Hippocampal formation (tissue), 2 donors: ENCODE data around the gene CYBB.

Source experiments
- DNase-seq, 2 donors: peaks; one replicate each; lab custom pipeline; 2025; lab: John Stamatoyannopoulos, UW

The CYBB gene

GRCh38 chrX:37786624-37787422, 7.0 kb downstream of the CYBB start:
- DNase-seq = no peak

DNA sequence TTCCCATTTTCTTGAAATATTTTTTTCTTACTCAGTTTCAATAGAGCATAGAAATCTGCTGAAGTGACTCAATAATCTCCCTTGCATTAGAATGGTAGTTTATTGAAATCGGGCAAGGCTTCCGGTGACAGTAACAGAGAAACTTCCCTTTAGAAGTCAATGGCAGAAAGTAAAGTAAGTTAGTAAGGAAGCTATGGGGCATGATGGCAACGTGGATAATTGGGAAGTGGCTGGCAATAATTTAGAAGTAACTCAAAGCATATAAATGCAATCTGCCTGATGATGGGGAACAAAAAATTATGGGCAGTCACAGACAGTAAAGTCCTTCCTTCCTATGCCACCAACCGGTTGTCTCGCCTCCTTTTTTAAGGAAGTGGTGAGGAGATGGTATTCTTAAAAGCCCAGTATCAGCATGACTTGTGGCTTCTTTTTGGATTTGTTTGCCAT, 7.6 kb downstream of the CYBB start:
- DNase-seq = no peak

DNA sequence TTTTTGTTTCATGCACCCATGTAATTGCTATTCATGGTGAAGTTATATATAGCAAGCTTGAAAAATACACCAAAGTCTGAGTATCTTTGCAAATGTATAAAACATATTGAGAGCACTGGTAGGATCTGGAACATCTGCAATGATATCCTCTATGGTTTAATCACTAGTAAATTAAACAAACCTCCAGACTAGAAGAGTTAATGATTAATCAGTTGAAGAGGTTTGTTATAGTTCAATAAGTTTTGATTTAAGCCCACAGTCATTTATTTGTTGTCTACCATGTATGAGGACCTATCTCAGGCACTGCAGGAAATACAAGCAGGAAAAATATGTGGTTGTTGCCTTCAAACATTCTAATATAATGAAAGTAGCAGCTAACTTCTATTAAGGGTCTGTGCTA, 16.5 kb downstream of the CYBB start:
- DNase-seq = no peak

- no peak for DNase-seq
Observed at GRCh38 chrX:37796805-37797204, 16.9 kb downstream of the CYBB start.

- no peak for DNase-seq
Observed at GRCh38 chrX:37799936-37800335, 20.1 kb downstream of the CYBB start.

- no peak for DNase-seq
Observed at GRCh38 chrX:37800717-37801116, 20.9 kb downstream of the CYBB start.

GRCh38 chrX:37802028-37802427, 22.2 kb downstream of the CYBB start:
- DNase-seq = no peak

- no peak for DNase-seq
Observed at GRCh38 chrX:37803057-37803456, 23.2 kb downstream of the CYBB start.

DNA sequence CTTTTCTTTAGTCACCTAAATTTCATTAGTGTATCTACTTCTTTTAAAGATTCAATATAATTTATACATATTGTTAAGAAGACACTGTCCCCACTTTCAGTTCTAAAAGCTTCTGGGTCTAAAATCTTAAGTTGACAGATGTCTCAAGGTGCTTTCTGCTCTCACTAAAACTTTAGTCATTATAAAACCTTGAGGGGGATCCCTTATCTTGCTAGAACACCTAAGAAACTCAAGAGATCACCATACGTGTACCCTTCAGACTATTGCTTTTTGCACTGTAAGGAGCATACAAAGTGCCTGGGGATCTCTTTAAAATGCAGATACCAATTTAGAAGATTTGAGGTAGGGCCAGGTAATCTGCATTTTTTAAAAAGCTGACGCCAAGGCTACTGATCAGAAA, 30.1 kb downstream of the CYBB start:
- DNase-seq = no peak

- DNase-seq = no peak
Observed at GRCh38 chrX:37812110-37812509, 32.3 kb downstream of the CYBB start.

- no peak for DNase-seq
Observed at GRCh38 chrX:37813570-37813969, 33.7 kb downstream of the CYBB start.

DNA sequence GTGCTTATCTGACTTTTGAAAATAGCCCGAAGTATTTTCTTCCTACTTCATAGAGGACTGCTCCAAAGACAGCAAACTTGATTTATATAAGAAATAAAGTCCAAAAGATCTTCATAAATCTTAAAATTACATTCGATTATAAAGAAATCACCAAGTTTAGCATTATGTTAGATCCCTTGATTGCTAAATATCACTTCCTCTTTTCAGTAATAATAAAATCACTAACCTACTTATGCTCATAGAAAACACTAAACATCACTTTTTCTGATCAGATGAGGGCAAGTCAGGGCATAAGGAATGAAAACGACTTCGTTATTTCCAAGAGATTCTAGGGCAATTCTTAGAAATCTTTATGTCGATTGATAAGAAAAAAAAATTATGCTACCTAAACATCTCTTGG, 35.5 kb downstream of the CYBB start:
- DNase-seq = no peak

- DNase-seq = no peak
Observed at GRCh38 chrX:37816766-37817165, 36.9 kb downstream of the CYBB start.

DNA sequence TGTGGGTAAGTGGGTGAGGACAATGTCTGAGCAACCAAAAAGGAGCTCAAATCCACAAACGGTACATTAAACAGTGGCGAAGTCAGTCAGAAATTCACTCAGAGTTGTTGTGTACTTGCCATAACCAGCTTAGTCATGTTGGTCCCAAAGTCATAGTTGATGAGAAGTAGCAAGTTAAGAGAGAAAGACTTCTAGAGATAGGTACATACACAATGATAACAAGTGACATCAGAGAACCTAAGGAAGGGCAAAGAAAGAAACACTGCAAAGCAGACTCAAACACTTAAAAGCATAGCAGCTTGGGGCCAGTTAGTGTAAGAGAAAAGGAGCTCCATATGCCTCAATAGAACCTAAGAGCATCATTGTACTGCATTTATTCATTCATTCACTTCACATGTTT, 37.3 kb downstream of the CYBB start:
- no peak for DNase-seq

GRCh38 chrX:37817579-37817978, 37.7 kb downstream of the CYBB start:
- DNase-seq = no peak

DNA sequence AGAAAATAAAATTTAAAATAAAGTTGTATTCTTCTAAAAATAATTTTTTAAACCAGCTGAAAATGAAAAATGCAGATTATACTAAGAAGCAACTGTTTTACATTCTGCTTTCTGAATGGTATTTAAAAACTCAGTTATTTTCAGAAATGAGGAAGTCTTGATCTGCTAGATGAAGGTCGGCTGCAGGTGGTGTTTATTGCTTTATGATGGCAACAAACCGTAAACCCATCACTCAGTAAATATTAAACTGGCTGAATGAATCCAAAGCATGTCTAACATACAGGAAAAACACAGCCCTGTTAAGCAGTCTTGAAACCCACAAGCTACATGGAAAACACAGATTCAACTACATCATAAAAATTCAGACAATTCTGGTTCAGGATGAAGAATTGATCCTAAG, 38.2 kb downstream of the CYBB start:
- DNase-seq = no peak

GRCh38 chrX:37820646-37821045, 40.8 kb downstream of the CYBB start:
- no peak for DNase-seq

DNA sequence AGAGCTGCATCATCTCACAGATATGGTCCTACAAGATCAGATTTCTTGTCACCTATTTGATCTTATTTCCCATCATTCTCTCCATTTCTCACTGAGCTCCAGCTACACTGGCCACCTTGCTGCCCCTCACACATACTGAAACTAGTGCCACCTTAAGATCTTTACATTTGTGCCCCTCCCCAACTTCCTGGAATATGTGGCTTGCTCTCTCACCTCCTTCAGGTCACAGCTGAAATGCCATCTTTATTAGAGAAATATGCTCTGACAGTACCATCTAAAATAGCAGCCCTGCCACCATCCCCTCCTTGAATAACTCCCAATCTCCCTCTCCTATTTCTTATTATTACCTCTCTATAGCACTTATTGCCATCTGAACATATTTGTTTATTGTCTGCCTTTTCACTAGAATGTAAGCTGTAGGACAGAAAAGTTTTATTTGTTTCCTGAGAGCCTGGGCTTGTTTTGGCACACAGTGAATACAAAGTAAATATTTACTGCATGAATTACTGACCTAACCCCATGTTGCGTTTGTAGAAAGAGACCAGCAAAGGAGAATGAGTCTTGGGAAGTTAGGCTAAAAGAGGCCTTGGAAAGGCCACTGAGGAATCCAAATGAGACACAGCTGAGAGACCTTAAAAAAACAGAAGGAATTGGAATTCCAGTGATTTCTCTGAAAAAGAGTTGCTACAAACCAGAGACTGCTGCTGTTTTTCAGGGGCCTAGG, 44.8 kb downstream of the CYBB start:
- DNase-seq = no peak

DNA sequence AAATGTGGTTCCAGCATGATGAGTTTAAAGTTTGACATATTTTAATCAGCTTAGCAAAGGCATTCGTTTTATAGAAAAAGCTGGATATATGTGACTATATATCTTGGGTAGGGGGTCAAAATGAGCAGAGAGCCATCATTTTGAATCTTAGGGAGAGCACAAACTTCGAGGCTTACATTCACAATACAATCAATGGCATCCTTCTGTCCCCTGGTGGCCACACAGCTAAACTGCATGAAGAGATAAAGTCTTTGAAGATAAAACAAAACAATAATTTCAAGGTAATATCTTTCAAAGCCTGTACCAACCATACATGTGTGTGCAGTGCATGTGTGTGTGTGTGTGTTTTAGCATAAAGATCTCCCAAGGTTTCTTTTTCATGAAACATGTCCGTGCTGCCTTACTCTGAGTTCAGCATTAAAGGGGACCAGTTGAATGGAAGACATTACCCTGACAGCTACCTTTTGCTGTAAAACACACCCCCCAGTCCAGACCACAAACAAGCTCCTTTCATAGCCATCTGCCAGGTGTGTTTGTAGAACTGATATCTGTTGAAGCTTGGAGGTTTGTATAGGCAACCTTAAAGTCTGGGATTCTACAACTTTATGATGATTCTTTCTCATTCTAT, 45.5 kb downstream of the CYBB start:
- peak in 1 of 2 donors; percentile 38 for DNase-seq

DNA sequence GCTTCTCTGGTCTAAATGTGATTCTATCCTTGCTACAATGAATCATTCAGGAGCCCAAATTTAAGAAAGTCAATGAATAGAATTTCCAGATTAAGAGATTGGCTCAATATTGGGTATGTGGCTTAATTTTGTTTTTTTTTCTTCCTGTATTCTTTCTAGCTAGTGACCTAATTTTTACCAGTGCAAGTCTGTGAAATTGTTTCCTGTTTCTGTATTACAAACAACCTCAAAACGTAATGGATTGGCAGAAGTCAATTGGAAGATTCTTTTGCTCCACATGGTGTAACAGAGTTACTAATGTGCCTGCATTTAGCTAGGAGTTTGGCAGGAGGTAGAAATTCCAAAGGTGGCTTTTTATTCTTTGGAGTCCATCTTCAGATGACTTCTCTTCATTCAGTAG, 49.9 kb downstream of the CYBB start:
- DNase-seq = no peak

DNA sequence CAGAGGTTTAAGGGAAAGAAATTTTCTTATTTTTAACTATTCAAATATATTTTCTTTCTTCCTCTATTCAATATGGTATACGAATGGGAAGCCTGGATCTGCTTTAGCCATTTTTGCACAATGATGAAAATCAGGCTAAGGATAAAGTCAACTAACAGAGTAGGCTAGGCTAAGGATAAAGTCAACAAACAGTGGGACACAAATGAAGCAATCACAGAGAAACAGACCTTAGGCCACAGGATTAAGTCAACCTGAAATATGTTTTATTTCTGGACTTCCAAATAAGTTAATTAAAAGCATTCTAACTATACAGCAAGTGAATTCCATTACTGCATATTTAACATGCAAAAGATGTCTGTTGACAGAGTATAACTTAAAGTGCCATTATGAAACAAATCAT, 50.5 kb downstream of the CYBB start:
- DNase-seq = no peak

DNA sequence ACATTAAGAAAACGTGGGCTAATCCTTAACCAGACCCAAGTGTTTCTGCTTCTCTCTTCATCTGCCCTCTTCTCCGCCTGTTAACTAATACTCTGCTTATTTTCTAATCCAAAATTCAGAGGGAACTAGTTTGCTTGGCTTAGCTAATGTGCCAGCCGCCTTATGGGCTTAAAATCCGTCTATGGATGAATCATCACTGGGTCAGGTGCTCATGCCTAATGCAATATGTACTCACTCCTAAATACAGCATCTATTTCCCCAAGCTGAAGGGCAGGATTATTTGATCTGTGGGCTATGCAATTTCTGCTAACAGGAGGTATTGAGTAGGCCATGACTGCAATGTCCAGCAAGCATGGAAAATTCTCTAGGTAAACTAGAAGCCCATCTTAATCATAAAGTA, 55.1 kb downstream of the CYBB start:
- no peak for DNase-seq

DNA sequence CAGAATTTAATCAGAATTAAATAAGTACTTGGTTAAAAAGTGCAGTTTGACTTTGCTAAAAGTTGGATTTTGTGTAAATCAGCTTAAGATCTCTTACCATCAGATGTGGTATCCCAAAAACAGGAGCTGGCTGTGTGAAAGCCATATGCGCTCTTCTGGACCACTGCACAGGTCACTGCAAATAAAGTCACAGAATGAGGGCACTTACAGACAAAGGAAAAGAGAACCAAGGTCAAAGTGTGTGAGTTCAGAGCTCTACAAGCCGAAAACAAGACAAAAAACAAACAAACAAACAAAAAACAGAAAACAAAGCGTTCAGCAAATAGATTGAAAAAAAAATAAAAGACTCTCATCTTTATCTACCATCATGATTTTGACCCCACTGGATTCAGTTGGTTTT, 61.1 kb downstream of the CYBB start:
- no peak for DNase-seq
